Chondrocyte (in vitro differentiated cells): Measurements from ENCODE around the gene GUCY1A2. TPM values are rescaled to one million over a fixed set of nuclear protein-coding genes. Genes with fewer than 3 reads are reported as not detected.

ENCODE experiments used
- DNase-seq: peaks from one replicate; pipeline ENCODE4 v3.0.0; 2021; ENCODE audit warnings: mixed read lengths, low spot score
- H3K27ac Mint-ChIP-seq: one replicate; pipeline ENCODE4 v1.8.0; 2021; ENCODE audit warnings: mild to moderate bottlenecking, moderate library complexity, mixed read lengths; ENCODE audit not compliant: unreplicated experiment
- H3K27me3 Mint-ChIP-seq: 2 replicates; pipeline ENCODE4 v1.8.0; 2021; ENCODE audit warnings: low read depth, mixed read lengths
- H3K36me3 Mint-ChIP-seq: 2 replicates; pipeline ENCODE4 v1.8.0; 2021; ENCODE audit warnings: low read depth, mixed read lengths
- H3K4me1 Mint-ChIP-seq: 2 replicates; pipeline ENCODE4 v1.8.0; 2021; ENCODE audit warnings: low read depth, mild to moderate bottlenecking, mixed read lengths
- H3K4me3 Mint-ChIP-seq: one replicate; pipeline ENCODE4 v1.8.0; 2021; ENCODE audit warnings: mild to moderate bottlenecking, moderate library complexity, mixed read lengths; ENCODE audit not compliant: unreplicated experiment
- H3K9me3 Mint-ChIP-seq: 2 replicates; pipeline ENCODE4 v1.8.0; 2021; ENCODE audit warnings: low read depth, mixed read lengths
- CTCF ChIP-seq: fragments of 200-600 bp; sonication (generic); IDR thresholded peaks from 2 replicates; pipeline ENCODE4 v1.5.0; 2021; ENCODE audit warnings: antibody characterized with exemption, mild to moderate bottlenecking, moderate library complexity
- total RNA-seq: library from RNA; stranded (reverse); gene quantifications from 3 replicates; pipeline ENCODE4 v1.2.1, GENCODE V29; 2021

Gene GUCY1A2
- total RNA-seq, 1 donor from 2014 or later, result 17.4 TPM

- TF ChIP-seq CTCF, result no peak
- DNase-seq, result no peak
- H3K27me3 Mint-ChIP-seq, result peaks cover 26% of the 10 kb centered on the region
These were observed 2.3 kb upstream of the GUCY1A2 start for GRCh38 chr11:107020594-107020993.

GRCh38 chr11:107018902-107019493, 722 bp upstream of the GUCY1A2 start:
- H3K27me3 Mint-ChIP-seq, result peaks cover 23% of the 10 kb centered on the region
- no peak for TF ChIP-seq CTCF
- peaks cover 30% of the 10 kb centered on the region for H3K4me1 Mint-ChIP-seq
- H3K9me3 Mint-ChIP-seq, result no peaks in the 10 kb centered on the region
- H3K4me3 Mint-ChIP-seq, result peak overlapping the region; percentile 81
- peak; percentile 94 for DNase-seq
- no peaks in the 10 kb centered on the region for H3K36me3 Mint-ChIP-seq
- H3K27ac Mint-ChIP-seq, result peak overlapping the region; percentile 69

More at GRCh38 chr11:107020594-107020993, 2.3 kb upstream of the GUCY1A2 start:
- no peaks in the 10 kb centered on the region for H3K9me3 Mint-ChIP-seq
- H3K36me3 Mint-ChIP-seq, result no peaks in the 10 kb centered on the region
- H3K4me1 Mint-ChIP-seq, result peaks cover 22% of the 10 kb centered on the region
- no peak overlapping the region for H3K4me3 Mint-ChIP-seq
- H3K27ac Mint-ChIP-seq, result no peak overlapping the region

GRCh38 chr11:107017433-107018218, 650 bp downstream of the GUCY1A2 start:
- DNase-seq, result peak; percentile 73
- Mint-ChIP-seq H3K4me3 (peak overlapping the region; percentile 75), H3K27ac (peak overlapping the region; percentile 71), H3K4me1 (peaks cover 34% of the 10 kb centered on the region), H3K27me3 (peaks cover 19% of the 10 kb centered on the region), H3K9me3 (no peaks in the 10 kb centered on the region), H3K36me3 (no peaks in the 10 kb centered on the region)
- TF ChIP-seq CTCF, result peak; percentile 89

- H3K9me3 Mint-ChIP-seq, result no peaks in the 10 kb centered on the region
- no peak for TF ChIP-seq CTCF
- no peak for DNase-seq
- peak overlapping the region; percentile 75 for H3K4me3 Mint-ChIP-seq
- H3K36me3 Mint-ChIP-seq, result no peaks in the 10 kb centered on the region
- peaks cover 14% of the 10 kb centered on the region for H3K27me3 Mint-ChIP-seq
- H3K27ac Mint-ChIP-seq, result peak overlapping the region; percentile 71
- H3K4me1 Mint-ChIP-seq, result peaks cover 38% of the 10 kb centered on the region
These were observed 1.2 kb downstream of the GUCY1A2 start for GRCh38 chr11:107017104-107017432.

GRCh38 chr11:107014871-107015270, 3.4 kb downstream of the GUCY1A2 start:
- Mint-ChIP-seq H3K27ac (no peak overlapping the region), H3K4me1 (peaks cover 45% of the 10 kb centered on the region), H3K9me3 (no peaks in the 10 kb centered on the region), H3K36me3 (no peaks in the 10 kb centered on the region), H3K4me3 (no peak overlapping the region), H3K27me3 (peaks cover 7% of the 10 kb centered on the region)
- TF ChIP-seq CTCF, result no peak
- DNase-seq, result no peak
